SK-N-SH treated with all-trans-retinoic acid at 6 μM for 48 hours (cell line): ENCODE data around the gene PLPPR4.

Source experiments
- ATAC-seq: fragments of 200-7000 bp; cut with Tn5 transposase; 3 replicates; pipeline ENCODE4 v1.9.1; 2020; ENCODE audit warnings: mild to moderate bottlenecking, moderate library complexity
- ARNTL ChIP-seq: fragments of 450-650 bp; formaldehyde crosslinking; IDR thresholded peaks from 2 replicates; pipeline ENCODE4 v1.5.0; 2020; ENCODE audit warnings: low read depth, mild to moderate bottlenecking, moderate library complexity, borderline replicate concordance
- BACH2 ChIP-seq: fragments of 250-450 bp; sonication (Bioruptor Pico); IDR thresholded peaks from 2 replicates; pipeline ENCODE4 v1.9.0; 2021; ENCODE audit warnings: mild to moderate bottlenecking, borderline replicate concordance
- CREB5 ChIP-seq: fragments of 250-450 bp; sonication (Bioruptor Pico); IDR thresholded peaks from 2 replicates; pipeline ENCODE4 v1.5.1; 2020; ENCODE audit warnings: low read depth, mild to moderate bottlenecking, moderate library complexity
- CSDC2 ChIP-seq: fragments of 250-450 bp; sonication (Bioruptor Pico); IDR thresholded peaks from 2 replicates; pipeline ENCODE4 v1.5.0; 2020; ENCODE audit warnings: mild to moderate bottlenecking, moderate library complexity
- ESRRG ChIP-seq: fragments of 250-450 bp; sonication (Bioruptor Pico); IDR thresholded peaks from 2 replicates; pipeline ENCODE4 v1.6.1; 2021; ENCODE audit warnings: mild to moderate bottlenecking
- GLIS3 ChIP-seq: fragments of 250-450 bp; sonication (Bioruptor Pico); IDR thresholded peaks from 2 replicates; pipeline ENCODE4 v1.5.0; 2020; ENCODE audit warnings: mild to moderate bottlenecking, moderate library complexity
- ISL1 ChIP-seq: fragments of 250-450 bp; sonication (Bioruptor Pico); IDR thresholded peaks from 2 replicates; pipeline ENCODE4 v2.1.2; 2022; ENCODE audit warnings: mild to moderate bottlenecking, moderate library complexity
- PATZ1 ChIP-seq: fragments of 250-450 bp; sonication (Bioruptor Pico); IDR thresholded peaks from 2 replicates; pipeline ENCODE4 v1.8.0; 2020; ENCODE audit warnings: mild to moderate bottlenecking, moderate library complexity, borderline replicate concordance
- POU6F1 ChIP-seq: fragments of 250-450 bp; sonication (Bioruptor Pico); IDR thresholded peaks from 2 replicates; pipeline ENCODE4 v1.8.0; 2021; ENCODE audit warnings: low read depth, mild to moderate bottlenecking, moderate library complexity, borderline replicate concordance
- RARB ChIP-seq: fragments of 250-450 bp; sonication (Bioruptor Pico); IDR thresholded peaks from 2 replicates; pipeline ENCODE4 v1.8.0; 2021; ENCODE audit warnings: mild to moderate bottlenecking, moderate library complexity
- SNAI2 ChIP-seq: fragments of 250-450 bp; sonication (Bioruptor Pico); IDR thresholded peaks from 2 replicates; pipeline ENCODE4 v1.5.0; 2020; ENCODE audit warnings: mild to moderate bottlenecking, moderate library complexity
- TCF4 ChIP-seq: fragments of 250-450 bp; sonication (Bioruptor Pico); IDR thresholded peaks from 2 replicates; pipeline ENCODE4 v1.8.0; 2021; ENCODE audit warnings: mild to moderate bottlenecking, moderate library complexity, borderline replicate concordance
- TOX ChIP-seq: fragments of 250-450 bp; sonication (Bioruptor Pico); IDR thresholded peaks from 2 replicates; pipeline ENCODE4 v1.8.0; 2021; ENCODE audit warnings: mild to moderate bottlenecking, moderate library complexity, borderline replicate concordance
- TSHZ2 ChIP-seq: fragments of 250-450 bp; sonication (Bioruptor Pico); IDR thresholded peaks from 2 replicates; pipeline ENCODE4 v1.5.0; 2020; ENCODE audit warnings: mild to moderate bottlenecking, moderate library complexity
- ZC3H10 ChIP-seq: fragments of 250-450 bp; sonication (Bioruptor Pico); IDR thresholded peaks from 2 replicates; pipeline ENCODE4 v1.5.1; 2021; ENCODE audit warnings: mild to moderate bottlenecking, moderate library complexity
- ZFP3 ChIP-seq: fragments of 250-450 bp; sonication (Bioruptor Pico); IDR thresholded peaks from 2 replicates; pipeline ENCODE4 v1.5.0; 2020; ENCODE audit warnings: mild to moderate bottlenecking, moderate library complexity
- ZFP30 ChIP-seq: fragments of 450-650 bp; formaldehyde crosslinking; IDR thresholded peaks from 2 replicates; pipeline ENCODE4 v1.5.0; 2022; ENCODE audit warnings: mild to moderate bottlenecking, moderate library complexity
- ZNF565 ChIP-seq: fragments of 450-650 bp; formaldehyde crosslinking; conservative IDR thresholded peaks from 2 replicates; pipeline ENCODE4 v1.5.0; 2020; ENCODE audit warnings: low read depth, mild to moderate bottlenecking, moderate library complexity
- ZNF70 ChIP-seq: fragments of 450-650 bp; formaldehyde crosslinking; IDR thresholded peaks from 2 replicates; pipeline ENCODE4 v1.5.0; 2020; ENCODE audit warnings: mild to moderate bottlenecking, moderate library complexity
- ZNF8 ChIP-seq: fragments of 450-650 bp; formaldehyde crosslinking; IDR thresholded peaks from 2 replicates; pipeline ENCODE4 v1.5.0; 2020; ENCODE audit warnings: mild to moderate bottlenecking, moderate library complexity

Gene PLPPR4

GRCh38 chr1:99306056-99306455 is 41.8 kb downstream of the PLPPR4 start (continued):
- TF ChIP-seq POU6F1 (CRISPR knock-in tag): no peak
- no peak for TF ChIP-seq TCF4

GRCh38 chr1:99306644-99307043 is 42.4 kb downstream of the PLPPR4 start:
- no peak for TF ChIP-seq TOX
- TF ChIP-seq SNAI2 (CRISPR knock-in tag): no peak
- no peak for TF ChIP-seq BACH2 (CRISPR knock-in tag)
- TF ChIP-seq CREB5 (CRISPR knock-in tag): no peak
- no peak for TF ChIP-seq TCF4
- no peak for TF ChIP-seq ZNF70 (CRISPR knock-in tag)
- TF ChIP-seq RARB: no peak
- TF ChIP-seq ISL1 (CRISPR knock-in tag): no peak
- TF ChIP-seq, all 23 proteins: peak for 0
- ATAC-seq: no peak

- no peak for ATAC-seq
- no peak for TF ChIP-seq ZFP3 (CRISPR knock-in tag)
- no peak for TF ChIP-seq ZNF565 (CRISPR knock-in tag)
- TF ChIP-seq CSDC2 (CRISPR knock-in tag): no peak
- TF ChIP-seq ARNTL (CRISPR knock-in tag): no peak
- TF ChIP-seq TSHZ2 (CRISPR knock-in tag): no peak
- no peak for TF ChIP-seq TOX
- TF ChIP-seq SNAI2 (CRISPR knock-in tag): no peak
- TF ChIP-seq ISL1 (CRISPR knock-in tag): no peak
- TF ChIP-seq ZC3H10 (CRISPR knock-in tag): no peak
- TF ChIP-seq TCF4: no peak
- TF ChIP-seq ZNF70 (CRISPR knock-in tag): no peak
- TF ChIP-seq POU6F1 (CRISPR knock-in tag): no peak
- no peak for TF ChIP-seq RARB
- no peak for TF ChIP-seq ZFP30 (CRISPR knock-in tag)
- TF ChIP-seq ESRRG (CRISPR knock-in tag): no peak
- TF ChIP-seq ZNF8 (CRISPR knock-in tag): no peak
- TF ChIP-seq BACH2 (CRISPR knock-in tag): no peak
- TF ChIP-seq GLIS3 (CRISPR knock-in tag): no peak
- no peak for TF ChIP-seq PATZ1 (CRISPR knock-in tag)
Measured at GRCh38 chr1:99315305-99315704, 51.0 kb downstream of the PLPPR4 start.
